Spleen (tissue), 7 donors: Measurements from ENCODE around the gene CST3.

Experiments
- CTCF ChIP-seq, 11 experiments: fragments of 200-600 bp in 7 of 11; fragments of 450-650 bp in 4 of 11; sonication (generic) in 4 of 11; IDR thresholded peaks in 8 of 11; conservative IDR thresholded peaks in 3 of 11; 1 replicate in 7 of 11; 2 replicates in 4 of 11; pipeline versions ENCODE4 v1.4.0 to v1.8.0; 2016 to 2021; ENCODE audit warnings: antibody characterized with exemption in 11 of 11, inconsistent platforms in 4 of 11, mild to moderate bottlenecking in 1 of 11
- POLR2A ChIP-seq, 3 donors: fragments of 450-650 bp; IDR thresholded peaks; one replicate each; pipeline ENCODE4 v1.5.1; 2017; ENCODE audit warnings: antibody characterized with exemption in 3 of 3, mild to moderate bottlenecking in 1 of 3
- POLR2AphosphoS5 ChIP-seq, 3 donors: sonication (generic); formaldehyde crosslinking; IDR thresholded peaks; one replicate each; pipeline ENCODE4 v1.5.1; 2017; ENCODE audit warnings: antibody characterized with exemption in 3 of 3
- donor health status: DM: no; HTN: no; CAD: no; lungs with moderate emphysema.
- donor health status: DM: no; HTN: no; CAD: no.
- donor health status: DM: no; HTN: no; CAD: no.

DNA sequence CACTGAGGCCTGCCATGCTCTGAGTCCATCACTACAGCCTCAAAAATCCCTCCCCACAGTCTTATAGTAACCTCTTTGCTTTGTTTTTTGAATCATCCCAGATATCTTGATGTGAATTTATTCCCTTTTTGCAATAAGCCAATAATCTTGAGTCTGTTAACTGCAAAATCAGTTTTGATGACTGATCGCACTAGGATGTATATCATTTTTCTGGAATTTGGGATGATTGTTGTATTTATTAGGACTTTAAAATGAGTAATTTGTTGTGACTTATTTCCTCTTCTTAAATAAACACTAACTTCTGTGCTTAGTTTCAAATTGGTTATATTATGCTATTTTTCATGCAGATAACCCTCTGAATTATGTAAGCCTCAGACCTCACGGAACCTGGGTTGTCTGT lies 45.5 kb upstream of the CST3 start:
- TF ChIP-seq POLR2AphosphoS5 (IDR thresholded peaks at IDR 0.05) (no peak), CTCF (IDR thresholded peaks at IDR 0.05 in 8 of 11, conservative IDR thresholded peaks at IDR 0.05 in 3 of 11) (no peak), POLR2A (IDR thresholded peaks at IDR 0.05) (no peak)
